ENCODE measurements around the gene MAZ. TPM values are rescaled to one million over a fixed set of nuclear protein-coding genes. Genes with fewer than 3 reads are reported as not detected.

The MAZ gene
- total and polyA plus RNA-seq, 2 of the 13 experiments (the other 11 are each of a cell fraction or from before 2014, with no cell fraction given): 203 to 277 TPM

GRCh38 chr16:29757950-29758466 is 48.3 kb upstream of the MAZ start:
- H3K9ac ChIP-seq (ENCODE audit: insufficient read depth, low read depth, low read length): peak overlapping the region; percentile 29; the same call in 1 of the 2 replicates
- intact Hi-C loops (cut with micrococcal nuclease; ENCODE audit: unreplicated experiment): no loop called here
- WGBS (ENCODE audit: low lambda C conversion rate): 7% methylated on average over 6 of the region's 6 CpGs
- ATAC-seq (peak; percentile 80), DNase-seq (ENCODE audit: low spot score) (peak; percentile 82), FAIRE-seq (peak; percentile 93)
- peak overlapping the region; percentile 75 for H3K4me2 ChIP-seq (ENCODE audit: low read depth, low read length)
- H3K36me3 ChIP-seq (replicated peaks in 1 of 2; ENCODE audit: control insufficient read depth in 1 of 2, insufficient read depth in 2 of 2, low read length in 2 of 2): no peaks in the 10 kb centered on the region
- BruUV-seq (replicated peaks): no TSS peak
- in situ Hi-C loops (cut with HindIII; ENCODE audit: extremely low pct_ligation_motif_present, low pct_unique_long_range_greater_than_20kb): no loop called here
- no peaks in the 10 kb centered on the region for H3K79me2 ChIP-seq (ENCODE audit: insufficient read depth, low read length)
- H3K9me3 ChIP-seq (ENCODE audit: low read length): no peaks in the 10 kb centered on the region
- peak overlapping the region; percentile 69 for H3K27ac ChIP-seq (ENCODE audit: extremely low read length, insufficient read depth, low read length)
- H2AFZ ChIP-seq (ENCODE audit: low read length): no peak overlapping the region
- H3K27me3 ChIP-seq (ENCODE audit: control insufficient read depth in 1 of 2, insufficient read depth in 2 of 2, low read length in 2 of 2): no peaks in the 10 kb centered on the region
- ChIA-PET CTCF (ENCODE audit: low intra/inter-chr PET ratio, low total read pairs) (no interaction called here), POLR2A (interaction anchor here (0.7 to 1.7 kb wide), 5 partner anchors 12 to 58 kb away, joined by 3 to 10 read pairs (median 3); partner anchors contain the start of genes KIF22 and PAGR1)
- no peaks in the 10 kb centered on the region for H4K20me1 ChIP-seq (ENCODE audit: insufficient read depth, low read length)
- H3K4me3 ChIP-seq (replicated peaks in 1 of 3; ENCODE audit: insufficient read depth in 1 of 3, low read depth in 2 of 3, low read length in 3 of 3): peak overlapping the region in 2 of 3 experiments; percentile 25 to 41; a peak in 3 of 6 replicates
- peaks cover 79% of the 10 kb centered on the region for H3K4me1 ChIP-seq (ENCODE audit: insufficient read depth, low read length)
- no peak for TF ChIP-seq ZNF619 (CRISPR knock-in tag; IDR thresholded peaks at IDR 0.05)
- TF ChIP-seq SMARCC2 (IDR thresholded peaks at IDR 0.05): no peak
- TF ChIP-seq ZGPAT (CRISPR knock-in tag; IDR thresholded peaks at IDR 0.05): peak; percentile 64; the same call in 1 of the 2 replicates
- peak; percentile 90 for TF ChIP-seq HNF4A (CRISPR knock-in tag; IDR thresholded peaks at IDR 0.05)
- TF ChIP-seq NR1H2 (CRISPR knock-in tag; IDR thresholded peaks at IDR 0.05; ENCODE audit: borderline replicate concordance, low read depth): no peak
- no peak for TF ChIP-seq ZNF17 (CRISPR knock-in tag; IDR thresholded peaks at IDR 0.05)
- TF ChIP-seq ZBTB25 (CRISPR knock-in tag; IDR thresholded peaks at IDR 0.05): peak; percentile 16; the same call in 1 of the 2 replicates
- peak; percentile 69 for TF ChIP-seq ERF (CRISPR knock-in tag; IDR thresholded peaks at IDR 0.05)
- 0 out of 2 replicates have a peak, but pooled peaks have one; percentile 24 for TF ChIP-seq KDM6A (CRISPR knock-in tag; IDR thresholded peaks at IDR 0.05; ENCODE audit: low read depth)
- TF ChIP-seq ZNF136 (CRISPR knock-in tag; IDR thresholded peaks at IDR 0.05; ENCODE audit: low read depth): no peak
- TF ChIP-seq ZBTB7B (CRISPR knock-in tag; IDR thresholded peaks at IDR 0.05): peak; percentile 33; the same call in 1 of the 2 replicates
- peak; percentile 48 for TF ChIP-seq NCOR1 (IDR thresholded peaks at IDR 0.05; ENCODE audit: borderline replicate concordance, low read length)
- TF ChIP-seq AKAP8 (CRISPR knock-in tag; IDR thresholded peaks at IDR 0.05): no peak
- TF ChIP-seq ZNF674 (CRISPR knock-in tag; IDR thresholded peaks at IDR 0.05; ENCODE audit: low read depth): 0 out of 2 replicates have a peak, but pooled peaks have one; percentile 8
- no peak for TF ChIP-seq NFKBIZ (CRISPR knock-in tag; IDR thresholded peaks at IDR 0.05)
- 0 out of 2 replicates have a peak, but pooled peaks have one; percentile 22 for TF ChIP-seq ZNF275 (CRISPR knock-in tag; IDR thresholded peaks at IDR 0.05; ENCODE audit: borderline replicate concordance)
- peak; percentile 74 for TF ChIP-seq ISL2 (CRISPR knock-in tag; IDR thresholded peaks at IDR 0.05)
- TF ChIP-seq TRIM24 (CRISPR knock-in tag; IDR thresholded peaks at IDR 0.05): no peak
- TF ChIP-seq ZBTB2 (CRISPR knock-in tag; IDR thresholded peaks at IDR 0.05; ENCODE audit: low read depth): no peak
- peak in 1 of 2 experiments; percentile 58; a peak in 2 of 4 replicates for TF ChIP-seq EP300 (IDR thresholded peaks at IDR 0.05; ENCODE audit: low read depth in 2 of 2, low read length in 2 of 2)
- TF ChIP-seq EP300 (CRISPR knock-in tag; IDR thresholded peaks at IDR 0.05; ENCODE audit: borderline replicate concordance): no peak

Measured in HepG2 (cell line).